NK-92 (cell line): ENCODE measurements around the gene RETREG3.
A peak's percentile ranks its signal among the peaks of the same experiment; 100 is the strongest.
"Not testable (repeated sequence)": the region's sequence is repeated elsewhere in the genome, so short reads cannot be mapped to it uniquely, and the experiment has no call there.

ENCODE experiments used
- DNase-seq: peaks from one replicate; lab custom pipeline; 2025; ENCODE audit not compliant: unreplicated experiment; lab: John Stamatoyannopoulos, UW

Gene RETREG3, protein sequence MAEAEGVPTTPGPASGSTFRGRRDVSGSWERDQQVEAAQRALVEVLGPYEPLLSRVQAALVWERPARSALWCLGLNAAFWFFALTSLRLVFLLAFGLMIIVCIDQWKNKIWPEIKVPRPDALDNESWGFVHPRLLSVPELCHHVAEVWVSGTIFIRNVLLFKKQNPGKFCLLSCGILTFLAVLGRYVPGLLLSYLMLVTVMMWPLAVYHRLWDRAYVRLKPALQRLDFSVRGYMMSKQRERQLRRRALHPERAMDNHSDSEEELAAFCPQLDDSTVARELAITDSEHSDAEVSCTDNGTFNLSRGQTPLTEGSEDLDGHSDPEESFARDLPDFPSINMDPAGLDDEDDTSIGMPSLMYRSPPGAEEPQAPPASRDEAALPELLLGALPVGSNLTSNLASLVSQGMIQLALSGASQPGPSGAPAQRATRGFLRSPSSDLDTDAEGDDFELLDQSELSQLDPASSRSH

DNA sequence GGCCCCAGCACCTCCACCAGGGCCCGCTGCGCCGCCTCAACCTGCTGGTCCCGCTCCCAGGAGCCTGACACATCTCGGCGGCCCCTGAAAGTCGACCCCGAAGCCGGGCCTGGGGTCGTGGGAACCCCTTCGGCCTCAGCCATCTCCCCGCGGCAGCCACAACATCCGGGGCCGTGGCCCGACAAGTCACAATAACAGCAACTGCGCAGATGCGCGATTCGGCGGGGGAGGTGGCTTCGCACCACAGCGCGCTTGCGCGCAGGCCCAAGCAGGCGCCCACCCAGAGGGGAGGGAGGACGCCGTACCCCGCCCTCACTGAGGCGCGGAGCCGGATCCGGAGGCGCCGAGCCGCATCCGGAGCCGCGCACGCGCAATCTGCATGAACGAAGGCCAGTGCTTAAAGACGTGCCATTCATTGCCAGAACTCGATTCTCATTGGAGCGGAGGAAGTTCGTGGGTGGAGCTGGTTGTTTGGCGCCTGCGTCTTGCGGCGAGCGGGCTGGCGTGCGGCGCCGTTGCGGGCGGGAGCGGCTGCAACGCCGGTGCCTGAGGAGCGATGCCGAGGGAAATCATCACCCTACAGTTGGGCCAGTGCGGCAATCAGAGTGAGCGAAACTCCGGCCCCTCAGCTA is at the start of gene RETREG3, which contains the start of gene TUBG1:
TSS of gene RETREG3 (minus strand) at position 193 of the 632 bp plus-strand sequence. CDS start at position 143, 50 bp downstream.
TSS of gene TUBG1 (plus strand) at position 502 of the 632 bp plus-strand sequence. CDS start at position 557, 55 bp downstream.
- DNase-seq = peak; percentile 90

DNA sequence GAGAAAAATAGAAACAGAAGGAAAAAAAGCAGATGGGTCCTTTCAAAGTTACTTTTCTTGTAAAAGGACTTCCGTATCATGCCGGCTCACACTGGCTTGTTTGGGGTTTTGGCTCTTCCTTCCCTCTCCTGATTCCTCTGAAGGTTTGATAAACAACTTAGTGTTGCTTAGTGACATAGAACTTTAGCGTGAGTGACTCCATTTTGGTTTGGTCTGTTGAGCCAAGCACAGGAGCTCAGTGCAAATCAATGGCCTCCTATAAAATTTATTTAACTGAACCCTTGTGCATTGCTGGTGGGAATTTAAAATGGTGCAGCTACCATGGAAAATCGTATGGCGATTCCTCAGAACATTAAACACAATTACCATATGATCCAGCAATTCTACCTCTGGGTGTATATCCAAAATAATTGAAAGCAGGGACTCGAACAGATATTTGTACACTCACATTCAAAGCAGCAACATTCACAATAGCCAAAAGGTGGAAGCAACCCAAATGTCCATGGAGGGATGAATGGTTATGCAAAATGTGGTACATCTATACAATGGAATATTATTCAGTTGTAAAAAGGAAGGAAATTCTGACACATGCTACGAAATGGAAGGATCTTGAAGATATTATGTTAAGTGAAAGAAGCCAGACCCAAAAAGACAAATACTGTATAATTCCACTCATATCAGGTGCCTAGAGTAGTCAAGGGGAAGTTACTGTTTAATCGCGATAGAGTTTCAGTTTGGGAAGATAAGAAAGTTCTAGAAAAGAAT is 48.8 kb upstream of the RETREG3 start:
- DNase-seq = no peak

DNA sequence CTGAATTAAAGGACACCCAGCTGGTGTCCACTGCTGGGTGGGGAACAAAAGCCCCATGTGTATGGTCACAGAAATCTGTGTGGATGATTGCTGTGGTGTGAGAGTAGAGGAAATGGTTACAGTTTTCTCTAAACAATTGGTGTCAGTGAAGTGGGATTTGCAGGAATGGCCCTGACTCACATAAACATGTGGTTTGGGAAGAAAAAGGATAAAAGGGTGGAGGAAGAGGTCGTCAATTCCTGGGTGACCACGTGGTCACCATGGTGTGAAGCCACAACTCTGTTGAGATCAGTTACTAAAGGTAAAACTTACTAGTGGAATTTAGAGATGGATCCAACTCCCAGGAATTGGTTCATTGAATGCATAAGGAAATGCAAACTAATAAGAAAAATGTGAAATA is 46.4 kb upstream of the RETREG3 start:
- DNase-seq = no peak

DNA sequence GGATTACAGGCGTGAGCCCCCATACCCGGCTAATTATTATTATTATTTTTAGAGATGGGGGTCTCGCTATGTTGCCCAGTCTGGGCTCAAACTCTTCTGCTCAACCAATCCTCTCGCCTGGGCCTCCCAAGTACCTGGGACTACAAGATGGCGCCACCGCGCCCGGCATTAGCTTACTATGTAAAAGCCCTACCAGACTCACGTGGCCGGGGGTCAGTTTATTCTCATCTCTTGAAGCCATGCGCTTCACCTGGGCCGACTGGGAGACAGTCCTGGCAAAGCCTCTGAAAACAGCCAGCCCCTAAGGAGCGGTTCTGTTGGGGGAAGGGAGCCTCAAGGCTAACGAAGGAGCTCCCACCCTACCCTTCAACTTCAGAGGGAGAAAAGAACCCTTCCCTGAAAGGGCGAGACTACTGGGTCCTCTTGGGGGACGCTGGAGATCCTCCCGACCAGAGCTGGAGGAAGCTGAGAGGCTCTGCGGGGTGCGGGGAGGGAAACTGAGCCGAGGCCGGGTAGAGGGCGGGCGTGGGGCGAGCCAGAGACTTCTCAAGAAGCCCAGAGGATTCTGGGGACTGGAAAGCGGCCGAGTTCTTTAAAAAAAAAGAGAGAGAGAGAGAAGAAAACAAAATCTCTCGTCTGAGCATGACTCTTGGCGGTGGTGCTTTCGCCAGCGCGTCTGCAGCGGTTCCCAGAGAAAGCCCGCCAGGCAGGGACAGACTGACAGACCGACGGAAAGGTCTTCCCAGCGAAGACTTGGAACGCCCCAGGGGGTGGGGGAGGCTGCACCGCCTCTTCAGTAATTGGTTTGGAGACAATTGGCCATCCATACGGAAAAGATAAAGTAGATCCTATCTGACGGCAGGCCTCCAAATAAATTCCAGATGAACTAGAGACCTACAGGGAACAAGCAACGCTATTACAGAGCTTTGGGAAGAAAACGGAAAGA is 44.3 kb upstream of the RETREG3 start:
- no peak for DNase-seq

DNA sequence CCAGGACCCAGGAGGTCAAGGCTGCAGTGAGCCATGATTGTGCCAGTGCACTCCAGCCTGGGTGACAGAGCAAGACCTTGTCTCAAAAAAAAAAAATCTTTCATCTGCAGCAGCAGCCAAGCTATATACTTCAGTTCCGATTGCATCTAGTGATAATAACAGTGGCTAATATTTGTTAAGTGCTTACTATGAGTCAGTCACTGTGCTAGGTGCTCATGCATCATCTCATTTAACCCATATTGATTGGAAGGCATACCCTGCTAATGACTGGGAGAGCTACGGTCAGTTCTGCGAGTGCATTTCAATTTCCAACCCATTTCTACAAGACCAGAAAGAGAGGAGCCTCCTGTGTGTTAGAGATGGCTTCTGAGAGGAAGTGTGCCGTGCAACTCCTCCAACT is 42.2 kb upstream of the RETREG3 start:
- DNase-seq = no peak

DNA sequence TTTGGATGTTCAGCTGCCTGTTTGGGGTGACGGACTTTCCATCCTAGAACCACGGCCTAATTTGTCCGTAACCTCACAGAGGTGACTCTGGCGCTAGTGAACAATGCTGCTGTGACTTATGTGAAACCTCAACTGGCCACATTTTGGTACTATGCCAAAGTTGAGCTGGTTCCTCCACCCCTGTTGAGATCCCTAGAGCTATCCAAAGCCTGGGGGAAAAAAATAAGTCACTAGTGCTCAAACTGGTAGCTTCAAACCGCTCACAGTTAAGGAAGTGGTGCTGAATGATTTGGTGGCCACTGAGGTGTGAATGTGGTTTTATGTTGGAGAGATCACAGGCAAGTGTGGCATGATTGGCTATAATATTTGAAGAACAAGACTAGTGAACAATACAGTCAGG is 38.6 kb upstream of the RETREG3 start:
- DNase-seq = no peak

DNA sequence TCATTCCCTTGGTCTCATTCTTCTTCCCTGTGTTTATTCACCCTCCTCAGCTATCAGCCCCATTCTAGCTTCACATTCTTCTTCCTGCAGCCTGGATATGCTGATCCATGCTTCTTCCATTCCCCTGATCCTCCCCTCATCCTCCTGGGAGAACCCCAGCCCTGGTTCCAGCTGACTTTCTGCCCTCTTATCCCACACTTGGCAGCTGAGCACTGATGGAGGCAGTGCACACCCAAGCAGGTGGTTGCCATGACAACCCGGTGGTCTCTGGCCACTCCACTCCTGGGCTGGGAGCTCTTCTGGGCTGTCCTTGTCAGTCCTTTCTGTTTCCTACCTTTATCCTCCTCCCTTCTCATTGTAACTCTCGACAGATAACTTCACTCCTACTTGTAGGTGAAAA is 33.2 kb upstream of the RETREG3 start:
- no peak for DNase-seq

DNA sequence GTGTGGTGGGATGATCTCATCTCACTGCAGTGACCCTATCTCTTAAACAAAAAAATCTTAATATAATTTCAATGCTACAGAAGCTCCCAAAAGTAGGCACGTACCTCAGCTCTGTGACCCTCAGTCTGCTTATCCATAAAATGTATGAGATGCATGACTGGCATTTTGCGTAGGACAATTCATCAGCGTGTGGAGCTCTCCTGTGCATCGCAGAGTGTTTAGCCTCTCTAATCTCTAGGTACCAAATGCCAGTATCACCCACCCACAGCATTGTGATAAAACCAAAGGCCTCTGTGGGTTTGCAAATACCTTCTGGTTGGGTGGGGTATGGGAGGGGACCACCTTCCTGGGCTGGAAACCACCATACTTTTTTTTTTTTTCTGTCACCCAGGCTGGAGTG is 30.9 kb upstream of the RETREG3 start:
- no peak for DNase-seq

DNA sequence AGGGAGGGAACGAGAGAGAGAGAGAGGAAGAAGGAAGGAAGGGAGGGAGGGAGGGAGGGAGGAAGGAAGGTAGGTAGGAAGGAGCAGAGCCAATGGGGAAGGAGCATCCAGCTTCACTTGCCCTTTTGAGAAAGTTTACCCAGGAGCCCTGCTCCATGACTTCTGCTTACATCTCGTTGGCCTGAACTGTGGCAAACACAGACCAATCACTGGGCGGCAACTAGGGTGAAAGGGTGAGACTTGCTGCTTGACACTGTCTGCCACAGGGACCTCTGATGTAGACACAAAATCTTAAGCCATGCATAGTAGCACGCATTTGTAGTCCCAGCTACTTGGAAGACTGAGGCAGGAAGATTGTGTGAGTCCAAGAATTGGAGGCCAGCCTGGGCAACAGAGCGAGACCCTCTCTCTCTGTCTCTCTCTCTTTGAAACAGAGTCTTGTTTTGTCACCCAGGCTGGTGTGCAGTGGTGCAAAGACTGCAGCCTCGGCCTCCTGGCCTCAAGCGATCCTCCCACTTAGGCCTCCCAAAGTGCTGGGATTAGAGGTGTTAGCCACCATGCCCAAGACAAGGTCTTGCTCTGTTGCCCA is 30.4 kb upstream of the RETREG3 start:
- DNase-seq = no peak

DNA sequence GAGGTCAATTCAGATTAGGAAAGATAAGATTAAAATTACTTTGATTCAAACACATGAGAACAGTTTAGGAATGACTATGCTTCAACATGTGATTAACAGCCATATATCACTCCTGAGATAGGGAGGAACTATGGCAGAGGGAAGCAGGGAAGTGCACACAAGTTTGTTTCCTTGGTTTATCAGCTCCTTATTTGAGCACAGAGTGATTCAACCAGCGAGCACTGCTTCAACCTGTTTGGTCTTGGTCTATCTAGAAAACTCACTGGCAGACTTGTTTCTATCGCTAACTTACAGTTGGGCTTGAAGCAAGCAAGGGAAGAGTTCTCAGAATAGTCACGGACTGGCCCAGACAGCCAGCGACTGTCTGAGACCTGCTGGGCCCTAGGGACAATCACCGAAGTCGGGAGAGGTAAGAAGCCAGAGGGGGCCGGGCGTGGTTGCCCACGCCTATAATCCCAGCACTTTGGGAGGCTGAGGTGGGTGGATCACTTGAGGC is 23.8 kb upstream of the RETREG3 start:
- no peak for DNase-seq

DNA sequence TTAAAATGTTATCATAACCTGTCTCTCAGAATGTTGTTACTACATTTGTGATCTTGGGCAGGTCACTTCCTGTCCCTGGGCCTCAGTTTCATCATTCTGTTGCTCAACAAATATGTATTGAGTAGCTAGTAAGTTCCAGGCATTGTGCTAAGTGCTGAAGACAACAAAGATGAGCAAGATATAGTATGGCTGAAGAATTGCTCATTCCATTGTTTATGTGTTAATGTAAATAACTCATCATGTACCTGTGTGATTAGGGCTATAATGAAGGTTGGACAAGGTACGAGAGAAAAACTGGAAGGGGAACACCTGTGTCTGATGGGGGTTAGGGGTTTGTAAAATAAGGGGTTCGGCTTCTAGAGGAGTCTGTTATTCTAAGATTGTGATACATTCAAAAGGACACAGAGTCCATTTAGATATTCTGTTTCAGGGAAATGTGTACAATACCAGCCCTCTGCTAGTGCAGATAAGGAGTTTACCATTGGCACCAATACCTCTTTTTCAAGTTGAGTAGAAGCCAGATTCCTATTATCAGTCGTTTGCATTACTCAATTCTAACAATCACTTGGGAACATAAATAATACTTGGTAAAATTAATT is 20.3 kb upstream of the RETREG3 start:
- DNase-seq = no peak

DNA sequence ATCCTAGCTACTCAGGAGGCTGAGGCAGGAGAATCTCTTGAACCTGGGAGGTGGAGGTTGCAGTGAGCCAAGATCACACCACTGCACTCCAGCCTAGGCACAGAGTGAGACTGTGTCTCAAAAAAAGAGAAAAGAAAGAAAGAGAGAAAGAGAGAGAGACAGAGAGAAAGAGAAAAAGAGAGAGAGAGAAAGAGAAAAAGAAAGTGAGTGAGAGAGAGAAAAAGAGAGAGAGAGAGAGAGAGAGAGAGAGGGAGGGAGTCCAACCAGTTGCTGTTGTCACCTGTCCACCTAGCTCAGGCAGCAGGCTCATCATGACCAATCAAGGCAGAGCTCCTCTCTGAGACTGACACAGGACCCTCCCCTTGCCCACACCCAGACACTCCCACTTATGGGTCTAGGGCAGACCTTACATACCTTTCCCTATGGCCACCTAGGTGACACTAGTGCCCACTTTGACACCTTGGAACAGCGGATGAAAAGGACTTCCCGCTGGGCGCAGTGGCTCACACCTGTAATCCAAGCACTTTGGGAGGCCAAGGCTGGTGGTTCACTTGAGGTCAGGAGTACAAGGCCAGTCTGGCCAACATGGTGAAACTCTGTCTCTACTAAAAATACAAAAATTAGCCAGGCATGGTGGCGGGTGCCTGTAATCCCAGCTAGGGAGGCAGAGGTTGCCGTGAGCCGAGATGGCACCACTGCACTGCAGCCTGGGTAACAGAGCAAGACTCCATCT is 18.0 kb upstream of the RETREG3 start:
- DNase-seq = not testable (repeated sequence)

DNA sequence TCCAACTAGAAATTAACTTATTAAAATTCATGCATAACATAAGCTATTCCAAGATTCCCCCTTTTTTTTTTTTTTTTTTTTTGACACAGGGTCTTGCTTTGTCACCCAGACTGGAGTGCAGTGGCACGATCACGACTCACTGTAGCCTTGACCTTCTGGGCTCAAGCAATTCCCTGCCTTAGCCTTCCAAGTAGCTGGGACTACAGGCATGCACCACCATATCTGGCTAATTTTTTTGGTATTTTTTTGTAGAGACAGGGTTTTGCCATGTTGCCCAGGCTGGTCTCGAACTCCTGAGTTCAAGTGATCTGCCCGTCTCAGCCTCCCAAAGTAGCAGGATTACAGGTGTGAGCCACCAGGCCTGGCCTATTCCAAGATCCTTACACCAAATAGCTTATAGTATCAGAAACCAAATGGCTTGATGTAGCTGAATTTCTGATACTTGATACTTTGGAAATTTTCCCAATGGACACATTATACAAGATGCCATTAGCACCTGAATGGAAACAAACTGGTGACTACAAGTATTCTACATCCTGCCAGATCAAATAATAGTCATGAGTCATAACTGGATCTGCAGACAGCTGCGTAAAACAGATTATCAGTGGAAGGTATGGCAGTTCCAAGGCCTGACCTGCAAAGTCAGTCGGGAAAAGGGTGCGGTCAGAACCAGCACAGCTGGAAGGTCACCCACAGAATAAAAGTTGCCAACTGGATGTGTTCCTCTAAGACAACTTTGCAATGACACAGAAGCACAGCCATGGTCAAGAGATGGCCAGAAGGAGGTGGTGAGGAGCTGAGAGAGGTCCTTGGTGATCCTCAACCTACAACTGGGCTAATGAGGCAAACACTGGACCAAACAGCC is 14.8 kb upstream of the RETREG3 start:
- no peak for DNase-seq

DNA sequence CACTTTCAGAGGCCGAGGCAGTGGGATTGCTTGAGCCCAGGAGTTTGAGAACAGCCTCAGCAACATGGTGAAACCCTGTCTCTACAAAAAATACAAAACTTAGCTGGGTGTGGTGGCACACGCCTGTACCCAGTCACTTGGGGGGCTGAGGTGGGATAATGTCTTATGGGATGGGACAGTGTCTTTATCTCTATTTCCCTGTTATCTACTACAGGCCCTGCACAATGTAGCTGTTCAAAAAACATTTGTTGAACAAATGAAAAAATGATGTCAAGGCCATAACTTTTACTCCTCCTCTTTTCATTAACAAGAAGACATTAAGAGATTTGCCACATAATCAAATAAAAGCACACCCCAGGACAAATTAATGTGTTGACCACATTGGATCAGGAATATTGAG is 14.1 kb upstream of the RETREG3 start:
- DNase-seq = no peak

DNA sequence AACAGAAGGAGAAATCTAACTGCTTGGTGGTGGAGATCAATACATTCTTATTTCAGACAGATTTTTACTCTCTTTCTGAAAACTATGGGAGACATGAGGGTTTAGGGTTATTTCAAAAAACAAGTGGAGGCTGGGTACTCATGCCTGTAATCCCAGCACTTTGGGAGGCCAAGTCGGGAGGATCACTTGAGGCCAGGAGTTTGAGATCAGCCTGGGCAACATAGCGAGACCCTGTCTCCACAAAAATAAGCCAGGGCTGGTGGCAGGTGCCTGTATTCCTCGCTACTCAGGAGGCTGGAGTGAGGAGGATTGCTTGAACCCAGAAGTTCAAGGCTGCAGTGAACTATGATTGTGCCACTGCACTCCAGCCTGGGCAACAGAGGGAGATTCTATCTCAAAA is 12.8 kb upstream of the RETREG3 start:
- not testable (repeated sequence) for DNase-seq

DNA sequence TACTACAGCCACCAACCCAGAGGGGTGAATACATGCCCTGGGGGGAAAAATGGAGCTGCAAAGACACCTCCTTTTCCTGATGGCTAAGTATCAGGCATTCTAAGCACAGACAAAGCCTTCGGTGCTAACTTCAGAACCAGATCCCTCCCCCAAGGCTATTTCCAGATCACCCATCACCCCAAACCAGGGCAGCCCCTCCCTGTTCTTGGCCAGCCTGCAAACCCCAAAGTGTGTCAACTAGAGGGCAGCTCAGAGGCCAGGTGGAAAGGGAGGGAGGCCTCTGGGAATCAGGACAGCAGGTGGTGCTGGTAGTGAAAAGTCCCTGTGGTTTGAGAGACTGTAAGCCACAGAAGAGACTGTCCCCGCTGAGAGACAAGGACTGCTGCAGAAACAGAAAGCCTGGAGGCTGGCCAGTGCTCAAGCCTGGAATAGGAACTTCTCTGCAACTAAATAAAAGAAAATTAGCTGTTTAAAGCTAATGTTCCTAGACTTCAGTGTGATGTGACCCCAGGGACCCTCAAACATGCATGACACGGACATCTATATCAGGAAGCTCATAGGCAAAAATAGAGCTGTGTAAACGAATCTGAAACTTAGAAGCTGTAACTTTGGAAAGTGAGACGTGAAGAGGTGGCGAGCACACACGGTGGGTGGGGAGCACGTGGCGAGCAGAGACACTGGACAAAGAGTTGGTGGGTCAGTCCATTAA is 9.4 kb upstream of the RETREG3 start:
- no peak for DNase-seq

DNA sequence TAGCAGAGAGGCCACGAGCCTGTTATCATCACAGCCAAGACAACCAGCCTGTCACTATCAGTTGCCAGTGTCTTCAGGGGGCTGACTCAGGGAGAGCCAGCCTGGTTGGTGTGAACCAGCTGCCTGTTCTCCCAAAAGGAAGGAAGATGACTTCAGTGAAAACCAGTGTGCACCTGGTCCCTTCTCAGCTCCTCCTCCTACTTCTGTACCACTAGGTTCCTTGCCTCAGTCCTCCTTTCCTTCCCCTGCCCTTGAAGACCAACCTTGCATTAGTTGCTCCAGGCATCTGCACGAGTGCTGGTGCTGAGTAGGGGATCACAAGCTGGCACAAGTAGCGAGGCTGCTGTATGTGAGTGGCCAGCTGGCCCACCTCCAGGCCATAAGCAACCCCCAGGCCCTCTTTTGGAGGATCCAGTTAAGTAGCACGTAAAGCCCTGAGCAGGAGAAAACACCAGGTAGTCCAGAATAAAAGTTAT is 8.8 kb upstream of the RETREG3 start:
- no peak for DNase-seq
